ENCODE measurements around the gene GID8. TPM values are rescaled to one million over a fixed set of nuclear protein-coding genes. Genes with fewer than 3 reads are reported as not detected.

GID8 gene
- total and polyA plus RNA-seq, 2 of the 13 experiments (the other 11 are each of a cell fraction or from before 2014, with no cell fraction given): 39.6 to 59.8 TPM

GRCh38 chr20:62924442-62925075, 13.4 kb upstream of the GID8 start (continued):
- TF ChIP-seq, protein P1, sequence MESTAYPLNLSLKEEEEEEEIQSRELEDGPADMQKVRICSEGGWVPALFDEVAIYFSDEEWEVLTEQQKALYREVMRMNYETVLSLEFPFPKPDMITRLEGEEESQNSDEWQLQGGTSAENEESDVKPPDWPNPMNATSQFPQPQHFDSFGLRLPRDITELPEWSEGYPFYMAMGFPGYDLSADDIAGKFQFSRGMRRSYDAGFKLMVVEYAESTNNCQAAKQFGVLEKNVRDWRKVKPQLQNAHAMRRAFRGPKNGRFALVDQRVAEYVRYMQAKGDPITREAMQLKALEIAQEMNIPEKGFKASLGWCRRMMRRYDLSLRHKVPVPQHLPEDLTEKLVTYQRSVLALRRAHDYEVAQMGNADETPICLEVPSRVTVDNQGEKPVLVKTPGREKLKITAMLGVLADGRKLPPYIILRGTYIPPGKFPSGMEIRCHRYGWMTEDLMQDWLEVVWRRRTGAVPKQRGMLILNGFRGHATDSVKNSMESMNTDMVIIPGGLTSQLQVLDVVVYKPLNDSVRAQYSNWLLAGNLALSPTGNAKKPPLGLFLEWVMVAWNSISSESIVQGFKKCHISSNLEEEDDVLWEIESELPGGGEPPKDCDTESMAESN (CRISPR knock-in tag; conservative IDR thresholded peaks at IDR 0.05): 0 out of 2 replicates have a peak, but pooled peaks have one; percentile 34
- TF ChIP-seq YEATS4 (CRISPR knock-in tag; IDR thresholded peaks at IDR 0.05; ENCODE audit: borderline replicate concordance): 0 out of 2 replicates have a peak, but pooled peaks have one; percentile 22
- TF ChIP-seq, protein P2, sequence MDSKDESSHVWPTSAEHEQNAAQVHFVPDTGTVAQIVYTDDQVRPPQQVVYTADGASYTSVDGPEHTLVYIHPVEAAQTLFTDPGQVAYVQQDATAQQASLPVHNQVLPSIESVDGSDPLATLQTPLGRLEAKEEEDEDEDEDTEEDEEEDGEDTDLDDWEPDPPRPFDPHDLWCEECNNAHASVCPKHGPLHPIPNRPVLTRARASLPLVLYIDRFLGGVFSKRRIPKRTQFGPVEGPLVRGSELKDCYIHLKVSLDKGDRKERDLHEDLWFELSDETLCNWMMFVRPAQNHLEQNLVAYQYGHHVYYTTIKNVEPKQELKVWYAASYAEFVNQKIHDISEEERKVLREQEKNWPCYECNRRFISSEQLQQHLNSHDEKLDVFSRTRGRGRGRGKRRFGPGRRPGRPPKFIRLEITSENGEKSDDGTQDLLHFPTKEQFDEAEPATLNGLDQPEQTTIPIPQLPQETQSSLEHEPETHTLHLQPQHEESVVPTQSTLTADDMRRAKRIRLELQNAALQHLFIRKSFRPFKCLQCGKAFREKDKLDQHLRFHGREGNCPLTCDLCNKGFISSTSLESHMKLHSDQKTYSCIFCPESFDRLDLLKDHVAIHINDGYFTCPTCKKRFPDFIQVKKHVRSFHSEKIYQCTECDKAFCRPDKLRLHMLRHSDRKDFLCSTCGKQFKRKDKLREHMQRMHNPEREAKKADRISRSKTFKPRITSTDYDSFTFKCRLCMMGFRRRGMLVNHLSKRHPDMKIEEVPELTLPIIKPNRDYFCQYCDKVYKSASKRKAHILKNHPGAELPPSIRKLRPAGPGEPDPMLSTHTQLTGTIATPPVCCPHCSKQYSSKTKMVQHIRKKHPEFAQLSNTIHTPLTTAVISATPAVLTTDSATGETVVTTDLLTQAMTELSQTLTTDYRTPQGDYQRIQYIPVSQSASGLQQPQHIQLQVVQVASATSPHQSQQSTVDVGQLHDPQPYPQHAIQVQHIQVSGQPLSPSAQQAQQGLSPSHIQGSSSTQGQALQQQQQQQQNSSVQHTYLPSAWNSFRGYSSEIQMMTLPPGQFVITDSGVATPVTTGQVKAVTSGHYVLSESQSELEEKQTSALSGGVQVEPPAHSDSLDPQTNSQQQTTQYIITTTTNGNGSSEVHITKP (CRISPR knock-in tag; IDR thresholded peaks at IDR 0.05; ENCODE audit: low read depth): no peak
- peak; percentile 89; the same call in 1 of the 2 replicates for TF ChIP-seq ZNF598 (CRISPR knock-in tag; IDR thresholded peaks at IDR 0.05; ENCODE audit: borderline replicate concordance)
- TF ChIP-seq RFX1 (IDR thresholded peaks at IDR 0.05): peak; percentile 67; the same call in 1 of the 2 replicates
- peak; percentile 39; the same call in 1 of the 2 replicates for TF ChIP-seq ZMAT3 (CRISPR knock-in tag; conservative IDR thresholded peaks at IDR 0.05)
- 0 out of 2 replicates have a peak, but pooled peaks have one; percentile 19 for TF ChIP-seq ZNF142 (CRISPR knock-in tag; IDR thresholded peaks at IDR 0.05)
- no peak for TF ChIP-seq PRPF4 (IDR thresholded peaks at IDR 0.05; ENCODE audit: low read depth, low read length, poor library complexity, severe bottlenecking)
- TF ChIP-seq JUND (CRISPR knock-in tag; IDR thresholded peaks at IDR 0.05): no peak
- peak; percentile 6; the same call in 1 of the 2 replicates for TF ChIP-seq ZGPAT (CRISPR knock-in tag; IDR thresholded peaks at IDR 0.05)
- TF ChIP-seq KDM2A (CRISPR knock-in tag; IDR thresholded peaks at IDR 0.05; ENCODE audit: borderline replicate concordance, low read depth): peak; percentile 41; the same call in 1 of the 2 replicates
- TF ChIP-seq ZNF34 (CRISPR knock-in tag; IDR thresholded peaks at IDR 0.05; ENCODE audit: borderline replicate concordance): no peak; the same call in 1 of the 2 replicates
- peak; percentile 54; the same call in 1 of the 2 replicates for TF ChIP-seq FOXK1 (CRISPR knock-in tag; IDR thresholded peaks at IDR 0.05; ENCODE audit: borderline replicate concordance, low read depth)
- 0 out of 2 replicates have a peak, but pooled peaks have one; percentile 30 for TF ChIP-seq ZNF343 (CRISPR knock-in tag; IDR thresholded peaks at IDR 0.05)
- peak; percentile 60 for TF ChIP-seq FOXA3 (CRISPR knock-in tag; IDR thresholded peaks at IDR 0.05)
- peak; percentile 28; the same call in 1 of the 2 replicates for TF ChIP-seq ZNF317 (CRISPR knock-in tag; IDR thresholded peaks at IDR 0.05)
